HG02885 (cell line): ENCODE data around the gene RAB34.
"Not testable (repeated sequence)": the region's sequence is repeated elsewhere in the genome, so short reads cannot be mapped to it uniquely, and the experiment has no call there.

Source experiments
- ATAC-seq: cut with Tn5 transposase; IDR thresholded peaks from one replicate; pipeline ENCODE4 v1.9.1; 2021; ENCODE audit warnings: mild to moderate bottlenecking; ENCODE audit not compliant: unreplicated experiment, poor library complexity

Gene RAB34

DNA sequence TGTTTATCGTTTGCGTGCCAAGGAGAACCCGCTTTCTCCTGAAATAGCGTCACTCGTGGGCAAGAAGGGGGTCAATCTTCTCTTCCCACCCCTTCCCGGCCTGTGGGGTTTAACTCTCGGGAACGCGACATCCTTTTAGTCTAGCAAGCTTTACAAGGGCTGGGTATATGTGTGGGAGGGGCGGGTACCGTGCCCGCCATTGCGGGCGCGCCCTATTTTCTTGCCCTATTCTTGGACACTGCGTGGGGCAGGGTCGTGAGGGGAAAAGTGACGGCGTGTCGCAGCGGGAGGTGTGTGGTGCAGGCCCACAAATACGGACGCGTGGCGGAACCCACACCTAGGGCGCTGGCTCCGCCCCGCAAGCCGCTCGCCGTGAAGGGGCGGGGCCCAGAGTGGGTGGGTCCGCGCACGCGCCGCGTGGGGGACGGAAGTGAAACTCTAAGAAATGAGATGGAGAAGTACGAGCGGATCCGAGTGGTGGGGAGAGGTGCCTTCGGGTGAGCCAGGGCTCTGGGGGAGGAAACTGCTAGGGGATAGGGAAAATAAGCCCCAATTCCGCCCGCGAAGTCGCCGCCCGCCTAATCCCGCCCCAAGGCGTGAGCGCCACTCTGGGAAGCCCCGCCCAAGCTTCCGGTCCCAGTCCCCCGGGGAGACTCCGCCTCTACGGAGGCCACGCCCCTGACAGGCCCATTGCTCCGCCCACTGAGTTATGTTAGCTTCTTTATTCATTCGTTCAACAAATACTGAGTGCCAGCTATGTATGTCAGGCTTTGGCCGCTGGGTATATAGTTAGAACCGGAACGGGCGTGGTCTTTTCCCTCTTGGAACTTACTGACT, 10.9 kb upstream of the RAB34 start, which contains the start of gene NEK8:
Gene NEK8 (plus strand): TSS at position 425 of the 837 bp plus-strand sequence. CDS start 26 bp downstream, at position 451.
- ATAC-seq: peak; percentile 47

GRCh38 chr17:28726627-28727491, 9.2 kb upstream of the RAB34 start:
- ATAC-seq: peak; percentile 54

DNA sequence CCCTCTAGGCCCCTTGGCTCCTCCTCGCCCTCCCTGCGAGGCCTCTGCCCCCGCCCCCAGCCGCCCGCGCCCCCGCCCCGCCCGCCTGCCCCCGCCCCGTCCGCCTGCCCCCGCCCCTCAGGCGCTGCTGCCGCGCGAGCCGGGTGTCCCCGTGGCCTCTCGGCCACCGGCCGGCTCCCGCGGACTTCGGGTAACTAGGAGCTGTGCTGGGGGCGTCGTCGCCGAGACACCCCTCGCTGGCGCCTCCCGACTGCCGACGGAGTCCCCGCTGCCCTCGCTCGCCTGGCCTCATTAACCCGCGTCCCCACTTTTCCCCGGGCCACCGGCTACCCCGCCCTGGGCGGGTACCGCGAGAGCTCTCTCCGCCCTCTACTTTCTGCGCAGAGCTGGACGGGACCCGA, 8.6 kb upstream of the RAB34 start, which contains the start of gene TLCD1:
Gene TLCD1 (minus strand): TSS at position 8 of the 401 bp plus-strand sequence. CDS start 136 bp downstream, outside the sequence.
- ATAC-seq: peak; percentile 10

GRCh38 chr17:28725660-28726225, 8.1 kb upstream of the RAB34 start:
- peak; percentile 0 for ATAC-seq

DNA sequence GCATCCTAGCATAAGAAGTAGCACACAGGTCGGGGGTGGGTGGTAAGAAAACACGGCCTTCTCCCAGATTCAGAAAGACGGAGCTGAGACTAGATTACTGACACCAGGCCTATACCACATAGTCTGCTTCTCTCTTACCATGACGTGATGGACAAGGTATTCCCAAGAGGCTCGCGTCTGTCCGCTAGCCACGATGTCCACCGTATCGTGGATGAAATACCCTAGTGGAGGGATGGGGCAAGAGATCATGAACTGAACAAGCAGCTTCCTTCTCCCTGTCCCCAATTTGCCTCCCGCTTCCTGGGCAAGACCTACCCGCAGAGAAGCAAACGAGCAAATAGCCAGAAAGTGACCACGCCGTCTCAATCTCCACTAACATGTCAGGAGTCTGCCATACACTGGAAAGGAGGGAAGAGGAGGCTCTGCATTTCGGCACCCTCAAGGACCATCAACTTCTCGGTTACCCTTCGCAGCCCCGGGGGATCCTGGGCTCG, 7.5 kb upstream of the RAB34 start:
- no peak for ATAC-seq

- ATAC-seq: no peak
Observed at GRCh38 chr17:28724500-28725165, 7.0 kb upstream of the RAB34 start.

DNA sequence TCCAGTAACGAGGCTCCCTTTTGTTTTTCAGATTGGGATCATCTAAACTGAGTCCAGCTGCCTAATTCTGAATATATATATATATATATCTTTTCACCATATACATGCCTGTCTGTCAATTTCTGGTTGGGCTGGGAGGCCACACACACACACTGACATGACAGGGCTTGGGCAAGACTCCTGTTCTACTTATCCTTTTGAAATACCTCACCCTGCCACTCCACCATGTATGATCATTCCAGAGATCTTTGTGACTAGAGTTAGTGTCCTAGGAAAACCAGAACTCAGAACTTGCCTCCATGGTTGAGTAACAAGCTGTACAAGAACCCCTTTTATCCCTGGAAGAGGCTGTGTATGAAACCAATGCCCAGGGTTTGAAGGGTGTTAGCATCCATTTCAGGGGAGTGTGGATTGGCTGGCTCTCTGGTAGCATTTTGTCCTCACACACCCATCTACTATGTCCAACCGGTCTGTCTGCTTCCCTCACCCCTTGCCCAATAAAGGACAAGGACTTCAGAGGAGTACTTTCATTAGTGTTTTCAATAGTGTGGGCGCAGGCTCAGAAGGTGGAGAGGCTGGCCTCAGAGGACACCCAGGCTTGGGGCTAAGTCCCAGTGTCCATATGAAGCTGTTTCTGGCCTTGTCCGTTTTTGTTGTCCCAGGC, 6.3 kb upstream of the RAB34 start:
- ATAC-seq: not testable (repeated sequence)

- no peak for ATAC-seq
Observed at GRCh38 chr17:28723159-28723835, 5.6 kb upstream of the RAB34 start.

DNA sequence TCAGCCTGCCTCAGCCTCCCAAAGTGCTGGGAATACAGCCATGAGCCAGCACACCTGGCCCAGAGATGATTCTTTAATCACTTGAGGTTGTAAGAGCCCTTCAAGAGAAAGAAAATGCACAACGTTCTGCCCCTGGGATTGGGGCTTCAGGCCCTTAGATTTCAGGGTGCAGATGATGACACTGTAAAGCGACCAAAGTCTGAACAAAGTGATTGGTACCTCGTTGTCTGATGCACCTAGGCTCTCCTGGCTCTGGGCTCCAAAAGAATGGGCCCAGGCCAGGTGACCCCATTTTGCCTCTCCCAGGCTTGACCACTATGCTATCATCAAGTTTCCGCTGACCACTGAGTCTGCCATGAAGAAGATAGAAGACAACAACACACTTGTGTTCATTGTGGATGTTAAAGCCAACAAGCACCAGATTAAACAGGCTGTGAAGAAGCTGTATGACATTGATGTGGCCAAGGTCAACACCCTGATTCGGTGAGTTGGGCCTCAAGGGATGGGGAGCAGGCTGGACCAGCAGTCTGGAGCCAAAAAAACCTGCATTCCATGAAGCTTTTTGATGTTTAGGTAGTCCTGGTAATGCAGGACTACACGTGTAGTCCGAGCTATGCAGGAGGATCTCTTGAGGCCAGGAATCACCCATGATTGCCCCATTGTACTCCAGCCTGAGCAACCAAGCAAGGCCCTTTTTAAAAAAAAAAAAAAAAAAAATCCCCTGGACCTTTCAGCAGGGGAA, 4.9 kb upstream of the RAB34 start:
- ATAC-seq: no peak

- ATAC-seq: not testable (repeated sequence)
Observed at GRCh38 chr17:28720997-28721329, 3.3 kb upstream of the RAB34 start.

- no peak for ATAC-seq
Observed at GRCh38 chr17:28720247-28720996, 2.8 kb upstream of the RAB34 start.

GRCh38 chr17:28719021-28719433, 1.4 kb upstream of the RAB34 start:
- ATAC-seq: no peak

DNA sequence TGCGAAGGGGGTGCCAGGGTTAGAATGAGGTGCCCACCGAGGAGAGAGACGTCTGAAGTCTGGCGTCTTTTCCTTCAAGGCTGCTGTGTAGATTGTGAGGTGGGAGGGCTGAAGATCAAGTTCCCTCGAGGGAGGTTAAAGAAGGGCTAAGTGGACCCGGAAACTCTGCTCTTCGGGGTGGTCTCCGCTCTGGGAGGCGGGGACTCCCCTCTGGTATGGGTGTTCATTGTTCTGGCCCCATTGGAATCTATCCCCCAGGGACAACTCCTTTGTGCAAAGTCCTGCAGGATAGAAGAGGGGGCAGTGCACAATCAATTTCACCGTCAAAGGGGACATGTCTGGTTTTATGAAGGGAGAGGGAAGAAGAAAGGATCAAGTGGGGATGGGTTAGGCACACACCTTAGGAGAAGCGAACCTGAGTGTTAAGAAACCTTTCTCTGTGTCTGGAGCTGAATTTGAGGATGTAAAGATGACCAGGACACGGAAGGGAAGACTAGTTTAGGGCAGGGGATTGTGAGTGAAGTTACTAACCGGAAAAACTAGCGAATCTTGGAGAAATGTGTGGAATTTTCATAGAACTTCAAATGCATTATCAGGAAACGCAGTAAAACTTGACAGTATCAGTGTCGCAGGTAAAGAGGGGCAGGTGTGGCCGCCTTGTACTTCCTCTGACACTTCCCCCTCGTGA, 809 bp upstream of the RAB34 start:
- ATAC-seq: no peak

GRCh38 chr17:28716740-28717577, 709 bp downstream of the RAB34 start:
- no peak for ATAC-seq

DNA sequence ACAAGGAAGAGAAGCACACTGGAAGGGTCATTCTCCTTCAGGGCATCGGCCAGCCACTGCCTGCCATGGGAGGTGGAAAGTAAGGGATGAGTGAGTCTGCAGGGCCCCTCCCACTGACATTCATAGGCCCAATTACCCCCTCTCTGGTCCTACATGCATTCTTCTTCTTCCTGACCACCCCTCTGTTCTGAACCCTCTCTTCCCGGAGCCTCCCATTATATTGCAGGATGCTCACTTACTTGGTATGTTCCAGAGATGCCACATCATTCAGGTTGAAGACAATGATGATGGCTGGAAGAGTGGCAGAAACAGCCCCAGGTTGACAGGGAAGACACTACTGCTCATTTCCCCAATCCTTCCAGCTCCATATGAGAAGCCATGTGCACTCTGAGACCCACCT, 2.5 kb downstream of the RAB34 start:
- ATAC-seq: no peak

DNA sequence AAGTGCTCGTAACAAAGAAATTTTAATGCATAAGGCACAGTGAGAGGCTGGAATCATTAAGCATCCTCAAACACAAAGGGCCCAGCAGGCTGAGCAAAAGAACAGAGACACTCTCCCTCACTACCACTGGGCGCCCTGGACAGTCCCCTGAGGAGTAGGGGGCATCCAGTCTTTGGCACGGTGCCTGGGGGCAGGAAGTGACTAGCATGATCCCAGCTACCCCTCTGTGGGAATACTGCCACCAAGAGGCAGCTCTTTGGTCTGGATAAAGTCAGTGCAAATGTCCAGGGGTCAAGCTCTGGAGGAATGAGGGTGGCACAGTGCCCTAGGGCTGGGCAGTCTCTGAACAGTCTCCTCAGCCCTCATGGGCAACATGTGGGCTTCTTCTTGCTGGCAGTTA, 3.4 kb downstream of the RAB34 start:
- ATAC-seq: no peak
